GOT3 (cell line): ENCODE measurements around the gene ZBTB7A.

ENCODE experiments used
- DNase-seq: peaks from one replicate; lab custom pipeline; 2025; ENCODE audit warnings: mixed read lengths; lab: John Stamatoyannopoulos, UW

Gene ZBTB7A

GRCh38 chr19:4068047-4068966 is 1.6 kb upstream of the ZBTB7A start:
- no peak for DNase-seq

GRCh38 chr19:4067396-4068046 is 822 bp upstream of the ZBTB7A start:
- DNase-seq, result no peak

- no peak for DNase-seq
Observed at GRCh38 chr19:4066176-4066606, 508 bp downstream of the ZBTB7A start.

GRCh38 chr19:4065430-4066175 is 1.1 kb downstream of the ZBTB7A start:
- DNase-seq, result peak; percentile 90

GRCh38 chr19:4064496-4065260 is 2.0 kb downstream of the ZBTB7A start:
- no peak for DNase-seq

GRCh38 chr19:4064149-4064495 is 2.6 kb downstream of the ZBTB7A start:
- DNase-seq, result no peak

GRCh38 chr19:4063369-4064148 is 3.1 kb downstream of the ZBTB7A start:
- DNase-seq, result no peak

- DNase-seq, result no peak
Observed at GRCh38 chr19:4062419-4063368, 4.0 kb downstream of the ZBTB7A start.

- no peak for DNase-seq
Observed at GRCh38 chr19:4061683-4062418, 4.8 kb downstream of the ZBTB7A start.

- DNase-seq, result no peak
Observed at GRCh38 chr19:4061178-4061682, 5.5 kb downstream of the ZBTB7A start.

- no peak for DNase-seq
Observed at GRCh38 chr19:4060621-4061177, 6.0 kb downstream of the ZBTB7A start.

- DNase-seq, result no peak
Observed at GRCh38 chr19:4059891-4060620, 6.6 kb downstream of the ZBTB7A start.

GRCh38 chr19:4059453-4059871 is 7.2 kb downstream of the ZBTB7A start:
- DNase-seq, result no peak

- DNase-seq, result no peak
Observed at GRCh38 chr19:4058693-4059452, 7.8 kb downstream of the ZBTB7A start.

- DNase-seq, result no peak
Observed at GRCh38 chr19:4057931-4058692, 8.6 kb downstream of the ZBTB7A start.

GRCh38 chr19:4055209-4055552 is 11.5 kb downstream of the ZBTB7A start:
- DNase-seq, result no peak
